NCI-H345 treated with DMSO at 0.1 percent for 48 hours (cell line): ENCODE measurements around the gene MRGPRD.
"Not testable (repeated sequence)": the region's sequence is repeated elsewhere in the genome, so short reads cannot be mapped to it uniquely, and the experiment has no call there.

ENCODE experiments used
- DNase-seq: peaks from one replicate; lab custom pipeline; 2025; ENCODE audit not compliant: unreplicated experiment; lab: John Stamatoyannopoulos, UW

The MRGPRD gene

GRCh38 chr11:68994161-68994893, 13.5 kb upstream of the MRGPRD start:
- no peak for DNase-seq

GRCh38 chr11:68993546-68993945, 12.8 kb upstream of the MRGPRD start:
- DNase-seq: no peak

GRCh38 chr11:68992743-68993255, 12.0 kb upstream of the MRGPRD start:
- DNase-seq: no peak

- DNase-seq: no peak
Observed at GRCh38 chr11:68990995-68991780, 10.4 kb upstream of the MRGPRD start.

- no peak for DNase-seq
Observed at GRCh38 chr11:68989936-68990606, 9.3 kb upstream of the MRGPRD start.

GRCh38 chr11:68988491-68988890, 7.7 kb upstream of the MRGPRD start:
- DNase-seq: no peak

- no peak for DNase-seq
Observed at GRCh38 chr11:68987211-68987610, 6.4 kb upstream of the MRGPRD start.

GRCh38 chr11:68983801-68984200, 3.0 kb upstream of the MRGPRD start:
- no peak for DNase-seq

- no peak for DNase-seq
Observed at GRCh38 chr11:68982134-68982533, 1.3 kb upstream of the MRGPRD start.

- no peak for DNase-seq
Observed at GRCh38 chr11:68979931-68980775, 633 bp downstream of the MRGPRD start.

- DNase-seq: no peak
Observed at GRCh38 chr11:68978931-68979594, 1.7 kb downstream of the MRGPRD start.

- no peak for DNase-seq
Observed at GRCh38 chr11:68978626-68978930, 2.2 kb downstream of the MRGPRD start.

GRCh38 chr11:68977781-68978625, 2.8 kb downstream of the MRGPRD start:
- DNase-seq: no peak

GRCh38 chr11:68976563-68976962, 4.2 kb downstream of the MRGPRD start:
- no peak for DNase-seq

- no peak for DNase-seq
Observed at GRCh38 chr11:68976095-68976494, 4.7 kb downstream of the MRGPRD start.

- no peak for DNase-seq
Observed at GRCh38 chr11:68974421-68975194, 6.2 kb downstream of the MRGPRD start.

- DNase-seq: not testable (repeated sequence)
Observed at GRCh38 chr11:68973706-68974105, 7.1 kb downstream of the MRGPRD start.

- DNase-seq: no peak
Observed at GRCh38 chr11:68973219-68973618, 7.6 kb downstream of the MRGPRD start.
